Measurements from ENCODE around the gene NYAP1.
"Not testable (repeated sequence)": the region's sequence is repeated elsewhere in the genome, so short reads cannot be mapped to it uniquely, and the experiment has no call there.

DNA sequence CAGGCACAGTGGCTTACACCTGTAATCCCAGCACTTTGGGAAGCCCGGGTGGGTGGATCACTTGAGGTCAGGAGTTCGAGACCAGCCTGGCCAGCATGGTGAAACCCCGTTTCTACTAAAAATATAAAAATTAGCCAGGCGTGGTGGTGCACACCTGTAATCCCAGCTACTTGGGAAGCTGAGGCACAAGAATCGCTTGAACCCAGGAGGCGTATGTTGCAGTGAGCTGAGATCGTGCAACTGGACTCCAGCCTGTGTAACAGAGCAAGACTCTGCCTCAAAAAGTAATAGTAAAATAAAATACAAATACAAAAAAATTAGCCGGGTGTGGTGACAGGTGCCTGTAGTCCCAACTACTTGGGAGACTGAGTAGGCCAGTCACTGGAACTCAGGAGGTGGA lies 45.0 kb upstream of the NYAP1 start:
- TF ChIP-seq, protein P1, sequence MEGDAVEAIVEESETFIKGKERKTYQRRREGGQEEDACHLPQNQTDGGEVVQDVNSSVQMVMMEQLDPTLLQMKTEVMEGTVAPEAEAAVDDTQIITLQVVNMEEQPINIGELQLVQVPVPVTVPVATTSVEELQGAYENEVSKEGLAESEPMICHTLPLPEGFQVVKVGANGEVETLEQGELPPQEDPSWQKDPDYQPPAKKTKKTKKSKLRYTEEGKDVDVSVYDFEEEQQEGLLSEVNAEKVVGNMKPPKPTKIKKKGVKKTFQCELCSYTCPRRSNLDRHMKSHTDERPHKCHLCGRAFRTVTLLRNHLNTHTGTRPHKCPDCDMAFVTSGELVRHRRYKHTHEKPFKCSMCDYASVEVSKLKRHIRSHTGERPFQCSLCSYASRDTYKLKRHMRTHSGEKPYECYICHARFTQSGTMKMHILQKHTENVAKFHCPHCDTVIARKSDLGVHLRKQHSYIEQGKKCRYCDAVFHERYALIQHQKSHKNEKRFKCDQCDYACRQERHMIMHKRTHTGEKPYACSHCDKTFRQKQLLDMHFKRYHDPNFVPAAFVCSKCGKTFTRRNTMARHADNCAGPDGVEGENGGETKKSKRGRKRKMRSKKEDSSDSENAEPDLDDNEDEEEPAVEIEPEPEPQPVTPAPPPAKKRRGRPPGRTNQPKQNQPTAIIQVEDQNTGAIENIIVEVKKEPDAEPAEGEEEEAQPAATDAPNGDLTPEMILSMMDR (conservative IDR thresholded peaks at IDR 0.05) = not testable (repeated sequence)
- not testable (repeated sequence) for TF ChIP-seq ZFX (IDR thresholded peaks at IDR 0.05)

Measured in C4-2B (cell line).